ENCODE data around the gene GARIN3.

Gene GARIN3

GRCh38 chr5:157184117-157184670, 18.1 kb upstream of the GARIN3 start:
- DNase-seq, result no peak

- DNase-seq, result no peak
Observed at GRCh38 chr5:157182143-157182757, 16.2 kb upstream of the GARIN3 start.

GRCh38 chr5:157180374-157181264, 14.6 kb upstream of the GARIN3 start, which contains the start of gene ITK:
Gene ITK (plus strand): TSS chr5:157180840. CDS start chr5:157180978, 138 bp downstream.
- no peak for DNase-seq

- no peak for DNase-seq
Observed at GRCh38 chr5:157178966-157179365, 12.9 kb upstream of the GARIN3 start.

- DNase-seq, result no peak
Observed at GRCh38 chr5:157177953-157178352, 11.9 kb upstream of the GARIN3 start.

- DNase-seq, result no peak
Observed at GRCh38 chr5:157175071-157175612, 9.1 kb upstream of the GARIN3 start.

- DNase-seq, result no peak
Observed at GRCh38 chr5:157172403-157172802, 6.3 kb upstream of the GARIN3 start.

GRCh38 chr5:157168286-157168685, 2.2 kb upstream of the GARIN3 start:
- DNase-seq, result no peak

GRCh38 chr5:157167214-157167621, 1.2 kb upstream of the GARIN3 start:
- DNase-seq, result no peak

GRCh38 chr5:157165668-157166067, 396 bp downstream of the GARIN3 start:
- DNase-seq, result no peak

- no peak for DNase-seq
Observed at GRCh38 chr5:157165261-157165660, 803 bp downstream of the GARIN3 start.

GRCh38 chr5:157164521-157164920, 1.5 kb downstream of the GARIN3 start:
- DNase-seq, result no peak

- DNase-seq, result no peak
Observed at GRCh38 chr5:157162919-157163510, 3.0 kb downstream of the GARIN3 start.

GRCh38 chr5:157161996-157162395, 4.1 kb downstream of the GARIN3 start:
- DNase-seq, result no peak

- DNase-seq, result no peak
Observed at GRCh38 chr5:157160001-157160400, 6.1 kb downstream of the GARIN3 start.

- no peak for DNase-seq
Observed at GRCh38 chr5:157159209-157159751, 6.8 kb downstream of the GARIN3 start.

- no peak for DNase-seq
Observed at GRCh38 chr5:157157293-157157891, 8.7 kb downstream of the GARIN3 start.

- no peak for DNase-seq
Observed at GRCh38 chr5:157155297-157155696, 10.8 kb downstream of the GARIN3 start.

- DNase-seq, result no peak
Observed at GRCh38 chr5:157150995-157151394, 15.1 kb downstream of the GARIN3 start.

GRCh38 chr5:157148734-157149615, 17.1 kb downstream of the GARIN3 start:
- DNase-seq, result peak in 10 of 14 donors; percentile 3 to 45 (median 16)
